Loucy (cell line): ENCODE data around the gene SH3BGRL.

Experiments
- H2AFZ ChIP-seq: fragments of 200-600 bp; sonication (generic); 2 replicates; pipeline ENCODE4 v1.6.0; 2016; ENCODE audit warnings: antibody characterized with exemption, mild to moderate bottlenecking, low read length, moderate library complexity
- H3F3A ChIP-seq: fragments of 200-600 bp; 2 replicates; pipeline ENCODE4 v1.6.0; 2016; ENCODE audit warnings: antibody characterized with exemption, low read depth, mild to moderate bottlenecking
- H3K27me3 ChIP-seq: fragments of 200-600 bp; sonication (generic); 2 replicates; pipeline ENCODE4 v1.6.1; 2014; ENCODE audit warnings: low read length, mild to moderate bottlenecking; ENCODE audit not compliant: insufficient read depth, poor library complexity, severe bottlenecking
- H3K36me3 ChIP-seq: fragments of 200-600 bp; sonication (generic); 2 replicates; pipeline ENCODE4 v1.6.1; 2016; ENCODE audit warnings: low read length; ENCODE audit not compliant: insufficient read depth
- H3K4me1 ChIP-seq: fragments of 200-600 bp; sonication (generic); 2 replicates; pipeline ENCODE4 v1.5.1; 2014; ENCODE audit warnings: low read length, mild to moderate bottlenecking; ENCODE audit not compliant: insufficient read depth, poor library complexity, severe bottlenecking
- H3K4me2 ChIP-seq: fragments of 200-600 bp; sonication (generic); 2 replicates; pipeline ENCODE4 v1.6.0; 2014; ENCODE audit warnings: antibody characterized with exemption, low read length, low read depth, mild to moderate bottlenecking; ENCODE audit not compliant: poor library complexity, severe bottlenecking
- H3K4me3 ChIP-seq: fragments of 200-600 bp; sonication (generic); 2 replicates; pipeline ENCODE4 v1.5.1; 2014; ENCODE audit warnings: low read length, mild to moderate bottlenecking, mixed read lengths; ENCODE audit not compliant: poor library complexity, severe bottlenecking
- H3K79me2 ChIP-seq: fragments of 200-600 bp; sonication (generic); 2 replicates; pipeline ENCODE4 v1.6.1; 2014; ENCODE audit warnings: low read length; ENCODE audit not compliant: insufficient read depth
- H3K9ac ChIP-seq: fragments of 200-600 bp; sonication (generic); 2 replicates; pipeline ENCODE4 v1.6.0; 2014; ENCODE audit warnings: mild to moderate bottlenecking, low read depth, low read length, moderate library complexity; ENCODE audit not compliant: poor library complexity, severe bottlenecking
- H3K9me2 ChIP-seq: fragments of 200-600 bp; sonication (generic); replicated peaks from 2 replicates; pipeline ENCODE4 v1.6.1; 2016; ENCODE audit warnings: low read depth, low read length, mixed read lengths
- H3K9me3 ChIP-seq: fragments of 200-600 bp; sonication (generic); 2 replicates; pipeline ENCODE4 v1.6.1; 2014; ENCODE audit warnings: mild to moderate bottlenecking, antibody characterized with exemption, low read length, low read depth; ENCODE audit not compliant: insufficient read depth
- H4K20me1 ChIP-seq: fragments of 200-600 bp; sonication (generic); 2 replicates; pipeline ENCODE4 v1.6.0; 2014; ENCODE audit warnings: antibody characterized with exemption, low read length, mild to moderate bottlenecking; ENCODE audit not compliant: insufficient read depth, poor library complexity, severe bottlenecking
- CTCF ChIP-seq: fragments of 200-600 bp; sonication (generic); conservative IDR thresholded peaks from 2 replicates; pipeline ENCODE4 v1.5.1; 2014; ENCODE audit warnings: mild to moderate bottlenecking, antibody characterized with exemption, low read length
- EZH2phosphoT487 ChIP-seq: fragments of 200-600 bp; IDR thresholded peaks from 2 replicates; pipeline ENCODE4 v1.6.1; 2018; ENCODE audit warnings: antibody characterized with exemption, mild to moderate bottlenecking, moderate library complexity, borderline replicate concordance

SH3BGRL gene

GRCh38 chrX:81304563-81304962 is 102.7 kb downstream of the SH3BGRL start:
- Histone ChIP-seq H4K20me1 (no peaks in the 10 kb centered on the region), H3K9me2 (no peaks in the 10 kb centered on the region), H3K4me2 (no peak overlapping the region), H3K36me3 (no peaks in the 10 kb centered on the region), H3K9ac (no peak overlapping the region), H3K4me3 (no peak overlapping the region), H3K79me2 (no peaks in the 10 kb centered on the region), H3F3A (no peaks in the 10 kb centered on the region), H3K4me1 (peaks cover 3% of the 10 kb centered on the region), H3K27me3 (no peaks in the 10 kb centered on the region), H2AFZ (no peak overlapping the region), H3K9me3 (no peaks in the 10 kb centered on the region)
- TF ChIP-seq CTCF = no peak
- no peak for TF ChIP-seq EZH2phosphoT487

GRCh38 chrX:81305240-81305639 is 103.3 kb downstream of the SH3BGRL start:
- no peaks in the 10 kb centered on the region for H3K79me2 ChIP-seq
- H3K9me2 ChIP-seq = no peaks in the 10 kb centered on the region
- no peaks in the 10 kb centered on the region for H4K20me1 ChIP-seq
- no peak overlapping the region for H3K4me2 ChIP-seq
- H3K4me3 ChIP-seq = no peak overlapping the region
- TF ChIP-seq EZH2phosphoT487 (no peak), CTCF (no peak)
- H3K9ac ChIP-seq = no peak overlapping the region
- H3K27me3 ChIP-seq = no peaks in the 10 kb centered on the region
- H3K9me3 ChIP-seq = no peaks in the 10 kb centered on the region
- peaks cover 3% of the 10 kb centered on the region for H3K4me1 ChIP-seq
- no peak overlapping the region for H2AFZ ChIP-seq
- no peaks in the 10 kb centered on the region for H3F3A ChIP-seq
- H3K36me3 ChIP-seq = no peaks in the 10 kb centered on the region

GRCh38 chrX:81308086-81308829 is 106.4 kb downstream of the SH3BGRL start:
- no peaks in the 10 kb centered on the region for H3K79me2 ChIP-seq
- H4K20me1 ChIP-seq = no peaks in the 10 kb centered on the region
- no peaks in the 10 kb centered on the region for H3K9me3 ChIP-seq
- H3K36me3 ChIP-seq = no peaks in the 10 kb centered on the region
- no peak overlapping the region for H3K4me3 ChIP-seq
- H3K4me1 ChIP-seq = peaks cover 3% of the 10 kb centered on the region
- TF ChIP-seq CTCF (no peak), EZH2phosphoT487 (no peak)
- no peak overlapping the region for H2AFZ ChIP-seq
- no peaks in the 10 kb centered on the region for H3K9me2 ChIP-seq
- no peak overlapping the region for H3K9ac ChIP-seq
- no peaks in the 10 kb centered on the region for H3F3A ChIP-seq
- H3K4me2 ChIP-seq = no peak overlapping the region
- H3K27me3 ChIP-seq = no peaks in the 10 kb centered on the region
